Karpas-422 (cell line): ENCODE measurements around the gene CSRP1. TPM values are rescaled to one million over a fixed set of nuclear protein-coding genes. Genes with fewer than 3 reads are reported as not detected.
A peak's percentile ranks its signal among the peaks of the same experiment; 100 is the strongest.
"Not testable (repeated sequence)": the region's sequence is repeated elsewhere in the genome, so short reads cannot be mapped to it uniquely, and the experiment has no call there.

Experiments used
- DNase-seq: peaks from one replicate; pipeline ENCODE4 v3.0.0-alpha.2; 2015
- H2AFZ ChIP-seq: fragments of 200-600 bp; sonication (generic); 2 replicates; pipeline ENCODE4 v1.6.1; 2014; ENCODE audit warnings: antibody characterized with exemption, low read length, mixed read lengths
- H3K27ac ChIP-seq: fragments of 200-600 bp; sonication (generic); 2 replicates; pipeline ENCODE4 v1.5.1; 2014; ENCODE audit warnings: mild to moderate bottlenecking, low read length, moderate library complexity
- H3K27me3 ChIP-seq: fragments of 200-600 bp; sonication (generic); 2 replicates; pipeline ENCODE4 v1.6.1; 2014; ENCODE audit warnings: low read length, mixed read lengths
- H3K36me3 ChIP-seq: fragments of 200-600 bp; sonication (generic); 2 replicates; pipeline ENCODE4 v1.6.1; 2014; ENCODE audit warnings: low read length, mixed read lengths; ENCODE audit not compliant: insufficient read depth
- H3K4me1 ChIP-seq: fragments of 200-600 bp; sonication (generic); 2 replicates; pipeline ENCODE4 v1.6.1; 2014; ENCODE audit warnings: mild to moderate bottlenecking, low read length, mixed read lengths
- H3K4me2 ChIP-seq: fragments of 200-600 bp; sonication (generic); 2 replicates; pipeline ENCODE4 v1.6.1; 2014; ENCODE audit warnings: low read length, low read depth, mild to moderate bottlenecking; ENCODE audit not compliant: poor library complexity, severe bottlenecking
- H3K4me3 ChIP-seq: fragments of 200-600 bp; sonication (generic); 2 replicates; pipeline ENCODE4 v1.5.1; 2014; ENCODE audit warnings: mild to moderate bottlenecking, antibody characterized with exemption, low read length, mixed read lengths
- H3K79me2 ChIP-seq: fragments of 200-600 bp; sonication (generic); 2 replicates; pipeline ENCODE4 v1.6.1; 2014; ENCODE audit warnings: mild to moderate bottlenecking, low read length, mixed read lengths
- H3K9ac ChIP-seq: fragments of 200-600 bp; sonication (generic); 2 replicates; pipeline ENCODE4 v1.6.0; 2014; ENCODE audit warnings: low read length
- H3K9me2 ChIP-seq: fragments of 200-600 bp; sonication (generic), shearing (Covaris generic); replicated peaks from 2 replicates; pipeline ENCODE4 v1.6.0; 2014; ENCODE audit warnings: mild to moderate bottlenecking, low read length, moderate library complexity; ENCODE audit not compliant: insufficient read depth
- H3K9me3 ChIP-seq: fragments of 300-700, 200-600 bp; sonication (generic); 2 replicates; pipeline ENCODE4 v1.6.1; 2014; ENCODE audit warnings: low read length, mixed read lengths
- H4K20me1 ChIP-seq: fragments of 200-600 bp; sonication (generic); 2 replicates; pipeline ENCODE4 v1.6.1; 2014; ENCODE audit warnings: mild to moderate bottlenecking, antibody characterized with exemption, low read length, low read depth; ENCODE audit not compliant: insufficient read depth
- total RNA-seq: library from RNA; depleted of rRNA; stranded (reverse); fragments of >200 nt; shearing (Covaris generic); gene quantifications from 2 replicates; pipeline ENCODE4 v1.2.3, GENCODE V29; 2014; ENCODE audit warnings: low replicate concordance

CSRP1 gene
- total RNA-seq, 1 experiment from 2014 or later: 39.8 TPM

GRCh38 chr1:201551096-201551495 is 44.2 kb upstream of the CSRP1 start:
- no peaks in the 10 kb centered on the region for H3K9me3 ChIP-seq
- H3K9ac ChIP-seq: no peak overlapping the region
- H3K27me3 ChIP-seq: no peaks in the 10 kb centered on the region
- no peaks in the 10 kb centered on the region for H3K9me2 ChIP-seq
- H3K4me1 ChIP-seq: no peaks in the 10 kb centered on the region
- H3K4me3 ChIP-seq: no peak overlapping the region
- no peaks in the 10 kb centered on the region for H3K79me2 ChIP-seq
- no peak overlapping the region for H3K4me2 ChIP-seq
- no peaks in the 10 kb centered on the region for H4K20me1 ChIP-seq
- no peak overlapping the region for H3K27ac ChIP-seq
- no peak overlapping the region for H2AFZ ChIP-seq
- DNase-seq: no peak
- no peaks in the 10 kb centered on the region for H3K36me3 ChIP-seq

GRCh38 chr1:201549522-201549921 is 42.6 kb upstream of the CSRP1 start:
- H3K4me3 ChIP-seq, H3K36me3 ChIP-seq, H3K27ac ChIP-seq, H3K9ac ChIP-seq, H3K4me2 ChIP-seq, H3K9me3 ChIP-seq, DNase-seq, H3K79me2 ChIP-seq, H2AFZ ChIP-seq, H3K4me1 ChIP-seq, H3K9me2 ChIP-seq, H3K27me3 ChIP-seq, H4K20me1 ChIP-seq: not testable (repeated sequence)

GRCh38 chr1:201545851-201546492 is 39.0 kb upstream of the CSRP1 start:
- H3K4me1 ChIP-seq: no peaks in the 10 kb centered on the region
- no peaks in the 10 kb centered on the region for H3K79me2 ChIP-seq
- no peak overlapping the region for H3K27ac ChIP-seq
- no peaks in the 10 kb centered on the region for H4K20me1 ChIP-seq
- H3K4me3 ChIP-seq: no peak overlapping the region
- no peaks in the 10 kb centered on the region for H3K9me2 ChIP-seq
- H3K9me3 ChIP-seq: no peaks in the 10 kb centered on the region
- no peak overlapping the region for H3K4me2 ChIP-seq
- no peaks in the 10 kb centered on the region for H3K36me3 ChIP-seq
- H2AFZ ChIP-seq: 0 out of 2 replicates have a peak overlapping the region, but pooled peaks have one; percentile 33
- no peaks in the 10 kb centered on the region for H3K27me3 ChIP-seq
- peak; percentile 62 for DNase-seq
- H3K9ac ChIP-seq: no peak overlapping the region

- no peak overlapping the region for H3K4me2 ChIP-seq
- no peaks in the 10 kb centered on the region for H3K9me2 ChIP-seq
- H3K79me2 ChIP-seq: no peaks in the 10 kb centered on the region
These were observed 37.8 kb upstream of the CSRP1 start for GRCh38 chr1:201544710-201545109.

GRCh38 chr1:201543871-201544642 is 37.1 kb upstream of the CSRP1 start:
- Histone ChIP-seq H4K20me1 (no peaks in the 10 kb centered on the region), H3K9ac (no peak overlapping the region)

More at GRCh38 chr1:201544710-201545109, 37.8 kb upstream of the CSRP1 start:
- Histone ChIP-seq H3K9ac (no peak overlapping the region), H3K4me1 (no peaks in the 10 kb centered on the region; the same call in 1 of the 2 replicates), H3K9me3 (no peaks in the 10 kb centered on the region), H3K36me3 (no peaks in the 10 kb centered on the region), H3K27ac (no peak overlapping the region), H2AFZ (no peak overlapping the region), H3K4me3 (no peak overlapping the region), H4K20me1 (no peaks in the 10 kb centered on the region), H3K27me3 (no peaks in the 10 kb centered on the region)
- peak; percentile 14 for DNase-seq

GRCh38 chr1:201542309-201543035 is 35.5 kb upstream of the CSRP1 start:
- Histone ChIP-seq H4K20me1 (no peaks in the 10 kb centered on the region), H2AFZ (no peak overlapping the region), H3K27ac (no peak overlapping the region), H3K36me3 (no peaks in the 10 kb centered on the region), H3K27me3 (no peaks in the 10 kb centered on the region), H3K4me2 (no peak overlapping the region), H3K9me3 (no peaks in the 10 kb centered on the region), H3K4me1 (no peaks in the 10 kb centered on the region; the same call in 1 of the 2 replicates), H3K4me3 (no peak overlapping the region), H3K9ac (no peak overlapping the region), H3K9me2 (no peaks in the 10 kb centered on the region), H3K79me2 (no peaks in the 10 kb centered on the region)
- peak; percentile 26 for DNase-seq

More at GRCh38 chr1:201543871-201544642, 37.1 kb upstream of the CSRP1 start:
- Histone ChIP-seq H3K79me2 (no peaks in the 10 kb centered on the region), H3K27ac (no peak overlapping the region), H3K4me1 (no peaks in the 10 kb centered on the region; the same call in 1 of the 2 replicates), H2AFZ (no peak overlapping the region), H3K27me3 (no peaks in the 10 kb centered on the region), H3K4me2 (no peak overlapping the region), H3K9me2 (no peaks in the 10 kb centered on the region), H3K9me3 (no peaks in the 10 kb centered on the region), H3K36me3 (no peaks in the 10 kb centered on the region), H3K4me3 (no peak overlapping the region)
- peak; percentile 35 for DNase-seq

GRCh38 chr1:201540846-201541735 is 34.2 kb upstream of the CSRP1 start:
- peak; percentile 37 for DNase-seq
- no peak overlapping the region for H3K4me2 ChIP-seq
- no peak overlapping the region for H3K4me3 ChIP-seq
- H4K20me1 ChIP-seq: no peaks in the 10 kb centered on the region
- no peaks in the 10 kb centered on the region for H3K27me3 ChIP-seq
- H3K79me2 ChIP-seq: no peaks in the 10 kb centered on the region
- peaks cover 1% of the 10 kb centered on the region for H3K4me1 ChIP-seq
- H2AFZ ChIP-seq: no peak overlapping the region
- H3K36me3 ChIP-seq: no peaks in the 10 kb centered on the region
- no peak overlapping the region for H3K9ac ChIP-seq
- H3K9me2 ChIP-seq: no peaks in the 10 kb centered on the region
- no peak overlapping the region for H3K27ac ChIP-seq
- H3K9me3 ChIP-seq: no peaks in the 10 kb centered on the region
